ENCODE results near the gene ING5. TPM values are rescaled to one million over a fixed set of nuclear protein-coding genes. Genes with fewer than 3 reads are reported as not detected.

ING5 gene
- total RNA-seq, 2 experiments from 2014 or later: 51.2 to 51.3 TPM

DNA sequence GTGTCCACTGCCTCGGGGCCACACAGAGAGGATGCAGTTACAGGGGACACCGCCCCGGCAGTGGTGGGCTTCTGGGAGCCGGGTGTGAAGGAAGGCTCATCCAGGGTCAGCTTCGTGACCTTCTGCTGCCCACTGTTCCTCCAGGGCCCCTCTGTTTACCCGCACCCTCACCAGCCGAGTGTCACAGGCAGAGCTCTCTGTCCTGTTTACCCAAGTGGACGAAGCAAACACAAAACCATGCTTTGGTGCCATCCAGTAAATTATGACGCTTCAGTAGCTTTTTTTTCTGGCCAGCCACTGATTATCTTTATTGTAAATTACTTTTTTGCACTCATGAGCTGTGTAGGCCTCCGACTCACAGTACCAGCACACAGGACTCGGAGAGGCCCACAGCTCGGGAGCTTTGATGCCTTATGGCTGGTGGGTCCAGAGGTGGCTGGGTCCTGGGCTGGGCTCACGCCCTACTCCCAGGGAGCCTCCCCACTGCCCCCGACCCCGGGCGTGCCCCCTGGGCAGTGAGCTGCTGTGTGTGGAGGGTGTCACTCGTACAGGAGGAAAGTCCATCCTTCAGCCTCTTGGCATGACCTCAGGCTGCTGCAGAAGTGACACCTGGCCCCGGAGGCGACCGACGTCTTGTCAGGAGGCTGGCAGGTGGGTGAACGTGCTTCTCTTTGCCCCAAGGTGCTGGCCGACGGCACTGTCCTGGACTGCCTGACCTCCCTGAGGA, 42.4 kb downstream of the ING5 start:
- Histone ChIP-seq H3K27ac (ENCODE audit: low read depth in 1 of 2, low read length in 2 of 2) (no peak overlapping the region), H3K36me3 (ENCODE audit: insufficient read depth, low read length) (peaks cover 24% of the 10 kb centered on the region), H3K9me3 (ENCODE audit: control insufficient read depth in 1 of 2, insufficient read depth in 1 of 2, low read length in 2 of 2) (peaks cover 0 to 9% of the 10 kb centered on the region in 2 experiments), H3K4me1 (ENCODE audit: insufficient read depth, low read length) (peaks cover 32% of the 10 kb centered on the region), H3K4me3 (ENCODE audit: low read length) (no peak overlapping the region), H3K27me3 (ENCODE audit: control insufficient read depth in 1 of 2, insufficient read depth in 2 of 2, low read length in 2 of 2) (no peaks in the 10 kb centered on the region)
- no peak for TF ChIP-seq CTCF (IDR thresholded peaks at IDR 0.05)
- Mint-ChIP-seq H3K4me1 (ENCODE audit: low read depth) (peaks cover 16% of the 10 kb centered on the region), H3K36me3 (ENCODE audit: low read depth) (peaks cover 35% of the 10 kb centered on the region), H3K27ac (no peak overlapping the region), H3K4me3 (no peak overlapping the region), H3K9me3 (no peaks in the 10 kb centered on the region), H3K27me3 (no peaks in the 10 kb centered on the region)
- DNase-seq: no peak
- intact Hi-C loops (cut with DNase I, micrococcal nuclease): no loop called here
- no peak for ATAC-seq (ENCODE audit: poor library complexity)
- ChIA-PET CTCF (no interaction called here), POLR2A (no interaction called here)

GRCh38 chr2:241745276-241745675, 43.4 kb downstream of the ING5 start:
- H3K4me1 Mint-ChIP-seq (ENCODE audit: low read depth): peaks cover 7% of the 10 kb centered on the region
- DNase-seq (no peak), ATAC-seq (ENCODE audit: poor library complexity) (no peak)
- Histone ChIP-seq H3K4me3 (ENCODE audit: low read length) (no peak overlapping the region), H3K4me1 (ENCODE audit: insufficient read depth, low read length) (peaks cover 21% of the 10 kb centered on the region), H3K9me3 (ENCODE audit: control insufficient read depth in 1 of 2, insufficient read depth in 1 of 2, low read length in 2 of 2) (peaks cover 0 to 9% of the 10 kb centered on the region in 2 experiments), H3K36me3 (ENCODE audit: insufficient read depth, low read length) (peaks cover 28% of the 10 kb centered on the region), H3K27me3 (ENCODE audit: control insufficient read depth in 1 of 2, insufficient read depth in 2 of 2, low read length in 2 of 2) (no peaks in the 10 kb centered on the region), H3K27ac (ENCODE audit: low read depth in 1 of 2, low read length in 2 of 2) (no peak overlapping the region)
- H3K27me3 Mint-ChIP-seq: no peaks in the 10 kb centered on the region
- ChIA-PET CTCF (no interaction called here), POLR2A (no interaction called here)
- intact Hi-C loops (cut with DNase I, micrococcal nuclease): no loop called here
- peaks cover 41% of the 10 kb centered on the region for H3K36me3 Mint-ChIP-seq (ENCODE audit: low read depth)
- H3K9me3 Mint-ChIP-seq: no peaks in the 10 kb centered on the region
- H3K4me3 Mint-ChIP-seq: no peak overlapping the region
- no peak for TF ChIP-seq CTCF (IDR thresholded peaks at IDR 0.05)
- H3K27ac Mint-ChIP-seq: no peak overlapping the region

DNA sequence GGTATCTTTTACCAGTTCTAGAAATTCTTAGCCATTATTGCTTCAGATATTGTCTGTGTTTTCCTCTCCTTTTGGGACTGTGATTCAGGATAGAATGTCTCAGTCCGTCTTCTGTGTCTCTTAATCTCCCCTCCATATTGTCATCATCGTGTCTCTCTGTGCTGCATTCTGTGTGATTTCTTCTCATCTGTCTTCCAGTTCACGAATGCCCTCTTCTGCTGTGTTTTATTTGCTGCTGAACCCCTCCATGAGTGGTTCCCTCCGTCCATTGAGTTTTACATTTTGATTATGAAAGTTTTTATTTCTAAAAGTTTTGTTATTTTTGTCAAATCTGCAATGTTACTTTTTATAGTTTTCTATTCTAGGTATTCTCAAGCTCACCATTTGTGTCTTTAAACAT, 44.2 kb downstream of the ING5 start:
- no peak for ATAC-seq (ENCODE audit: poor library complexity)
- intact Hi-C loops (cut with DNase I, micrococcal nuclease): no loop called here
- no peak overlapping the region for H3K27ac Mint-ChIP-seq

More for the DNA sequence above, 44.2 kb downstream of the ING5 start:
- DNase-seq: no peak
- no peak overlapping the region for H3K4me3 ChIP-seq (ENCODE audit: low read length)
- ChIA-PET CTCF (no interaction called here), POLR2A (interaction anchor here (0.7 kb wide), 1 partner anchor 10 kb away, joined by 3 read pairs; no protein-coding TSS in a partner anchor)
- Mint-ChIP-seq H3K4me1 (ENCODE audit: low read depth) (peaks cover 3% of the 10 kb centered on the region), H3K4me3 (no peak overlapping the region), H3K36me3 (ENCODE audit: low read depth) (peaks cover 41% of the 10 kb centered on the region), H3K9me3 (no peaks in the 10 kb centered on the region), H3K27me3 (no peaks in the 10 kb centered on the region)
- no peak overlapping the region for H3K27ac ChIP-seq (ENCODE audit: low read depth in 1 of 2, low read length in 2 of 2)
- H3K27me3 ChIP-seq (ENCODE audit: control insufficient read depth in 1 of 2, insufficient read depth in 2 of 2, low read length in 2 of 2): no peaks in the 10 kb centered on the region
- H3K36me3 ChIP-seq (ENCODE audit: insufficient read depth, low read length): peaks cover 30% of the 10 kb centered on the region
- no peak for TF ChIP-seq CTCF (IDR thresholded peaks at IDR 0.05)
- H3K9me3 ChIP-seq (ENCODE audit: control insufficient read depth in 1 of 2, insufficient read depth in 1 of 2, low read length in 2 of 2): peaks cover 0 to 9% of the 10 kb centered on the region in 2 experiments
- H3K4me1 ChIP-seq (ENCODE audit: insufficient read depth, low read length): peaks cover 13% of the 10 kb centered on the region

All from CD4-positive, alpha-beta T cell (primary cell).